Tibial artery (tissue), 4 donors: Measurements from ENCODE around the gene COX6B2.

ENCODE experiments used
- DNase-seq, 2 donors: peaks; one replicate each; pipeline ENCODE4 v3.0.0-alpha.2; 2019
- H3K27ac ChIP-seq, 2 donors: fragments of 200-600 bp; sonication (generic) in 1 of 2; 1 replicate in 1 of 2; 2 replicates in 1 of 2; pipeline ENCODE4 v1.5.1; 2018 to 2019; ENCODE audit warnings: mild to moderate bottlenecking in 1 of 2
- H3K27me3 ChIP-seq, 2 donors: fragments of 200-600 bp; sonication (generic) in 1 of 2; one replicate each; pipeline versions ENCODE4 v1.5.1 to v1.6.0; 2016 to 2019
- H3K36me3 ChIP-seq, 3 donors: fragments of 200-600 bp; sonication (generic) in 2 of 3; one replicate each; pipeline ENCODE4 v1.5.1; 2016 to 2019; ENCODE audit warnings: mild to moderate bottlenecking in 2 of 3
- H3K4me1 ChIP-seq, 4 donors: fragments of 200-600 bp; sonication (generic) in 2 of 4; 1 replicate in 3 of 4; 2 replicates in 1 of 4; pipeline ENCODE4 v1.5.1; 2016 to 2019
- H3K4me3 ChIP-seq, 2 donors: fragments of 200-600 bp; sonication (generic) in 1 of 2; 1 replicate in 1 of 2; 2 replicates in 1 of 2; pipeline ENCODE4 v1.5.1; 2018 to 2019; ENCODE audit warnings: mild to moderate bottlenecking in 2 of 2
- H3K9me3 ChIP-seq, 3 donors: fragments of 200-600 bp; sonication (generic) in 1 of 3; one replicate each; pipeline ENCODE4 v1.5.1; 2016 to 2019
- intact Hi-C: fragments of 100-400 bp; cut with DNase I; formaldehyde crosslinking; loops from one replicate; pipeline ENCODE4 v1.15.0; 2023; ENCODE audit warnings: low total_unique reads
- TF ChIP-seq, protein P1 (sequence below), 2 experiments: fragments of 200-600 bp in 1 of 2; fragments of 450-650 bp in 1 of 2; IDR thresholded peaks; one replicate each; pipeline ENCODE4 v1.5.1; 2017 to 2019; ENCODE audit warnings: antibody characterized with exemption in 2 of 2, mild to moderate bottlenecking in 1 of 2, moderate library complexity in 1 of 2

Gene COX6B2

DNA sequence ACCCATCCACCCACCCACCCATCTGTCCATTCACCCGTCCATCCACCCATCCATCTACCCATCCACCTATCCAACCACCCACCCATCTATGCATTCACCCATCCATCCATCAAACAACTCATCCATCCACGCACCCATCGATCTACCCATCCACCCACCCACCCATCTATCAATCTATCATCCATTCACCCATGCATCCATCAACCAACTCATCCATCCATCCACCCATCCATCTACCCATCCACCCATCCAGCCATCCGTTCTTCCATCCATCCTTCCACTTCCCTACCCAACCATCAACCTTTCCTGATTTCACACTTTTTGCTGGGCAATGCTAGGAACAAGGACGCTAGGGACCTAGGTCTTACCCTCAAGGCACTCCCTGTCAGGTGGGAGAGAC is 27.5 kb upstream of the COX6B2 start:
- peaks cover 0 to 9% of the 10 kb centered on the region in 2 donors for H3K27me3 ChIP-seq
- intact Hi-C loops: loop anchor here (5.0 kb wide), 1 partner anchor 80 kb away; no protein-coding TSS in a partner anchor
- peaks cover 0 to 24% (median 23%) of the 10 kb centered on the region in 4 donors for H3K4me1 ChIP-seq
- DNase-seq: no peak
- TF ChIP-seq, protein P1, sequence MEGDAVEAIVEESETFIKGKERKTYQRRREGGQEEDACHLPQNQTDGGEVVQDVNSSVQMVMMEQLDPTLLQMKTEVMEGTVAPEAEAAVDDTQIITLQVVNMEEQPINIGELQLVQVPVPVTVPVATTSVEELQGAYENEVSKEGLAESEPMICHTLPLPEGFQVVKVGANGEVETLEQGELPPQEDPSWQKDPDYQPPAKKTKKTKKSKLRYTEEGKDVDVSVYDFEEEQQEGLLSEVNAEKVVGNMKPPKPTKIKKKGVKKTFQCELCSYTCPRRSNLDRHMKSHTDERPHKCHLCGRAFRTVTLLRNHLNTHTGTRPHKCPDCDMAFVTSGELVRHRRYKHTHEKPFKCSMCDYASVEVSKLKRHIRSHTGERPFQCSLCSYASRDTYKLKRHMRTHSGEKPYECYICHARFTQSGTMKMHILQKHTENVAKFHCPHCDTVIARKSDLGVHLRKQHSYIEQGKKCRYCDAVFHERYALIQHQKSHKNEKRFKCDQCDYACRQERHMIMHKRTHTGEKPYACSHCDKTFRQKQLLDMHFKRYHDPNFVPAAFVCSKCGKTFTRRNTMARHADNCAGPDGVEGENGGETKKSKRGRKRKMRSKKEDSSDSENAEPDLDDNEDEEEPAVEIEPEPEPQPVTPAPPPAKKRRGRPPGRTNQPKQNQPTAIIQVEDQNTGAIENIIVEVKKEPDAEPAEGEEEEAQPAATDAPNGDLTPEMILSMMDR (IDR thresholded peaks at IDR 0.05): no peak
- peaks cover 0 to under 1% (median under 1%) of the 10 kb centered on the region in 3 donors for H3K36me3 ChIP-seq
- no peak overlapping the region for H3K4me3 ChIP-seq
- no peaks in the 10 kb centered on the region for H3K9me3 ChIP-seq
- H3K27ac ChIP-seq: no peak overlapping the region

DNA sequence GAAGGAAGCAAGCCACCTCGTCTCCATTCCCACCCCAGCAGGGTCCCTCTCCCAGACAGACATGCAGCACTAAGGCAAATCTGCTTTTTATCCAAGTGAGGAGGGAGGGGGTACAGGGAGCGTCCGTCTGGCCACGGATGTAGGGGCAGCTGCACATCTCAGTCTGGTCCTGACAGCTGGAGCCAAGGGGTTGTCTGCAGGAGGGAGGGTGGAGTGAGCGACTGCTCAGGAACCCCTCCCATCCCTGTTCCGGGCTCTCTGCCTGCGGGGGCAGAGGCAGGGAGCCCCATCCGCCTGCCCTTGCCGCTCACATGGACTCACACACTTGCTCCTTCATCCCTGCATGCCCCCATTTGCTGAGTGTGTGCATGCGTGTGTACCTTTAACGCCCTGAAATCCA is 24.7 kb upstream of the COX6B2 start:
- peaks cover 0 to 12% (median 11%) of the 10 kb centered on the region in 4 donors for H3K4me1 ChIP-seq
- no peak for DNase-seq

DNA sequence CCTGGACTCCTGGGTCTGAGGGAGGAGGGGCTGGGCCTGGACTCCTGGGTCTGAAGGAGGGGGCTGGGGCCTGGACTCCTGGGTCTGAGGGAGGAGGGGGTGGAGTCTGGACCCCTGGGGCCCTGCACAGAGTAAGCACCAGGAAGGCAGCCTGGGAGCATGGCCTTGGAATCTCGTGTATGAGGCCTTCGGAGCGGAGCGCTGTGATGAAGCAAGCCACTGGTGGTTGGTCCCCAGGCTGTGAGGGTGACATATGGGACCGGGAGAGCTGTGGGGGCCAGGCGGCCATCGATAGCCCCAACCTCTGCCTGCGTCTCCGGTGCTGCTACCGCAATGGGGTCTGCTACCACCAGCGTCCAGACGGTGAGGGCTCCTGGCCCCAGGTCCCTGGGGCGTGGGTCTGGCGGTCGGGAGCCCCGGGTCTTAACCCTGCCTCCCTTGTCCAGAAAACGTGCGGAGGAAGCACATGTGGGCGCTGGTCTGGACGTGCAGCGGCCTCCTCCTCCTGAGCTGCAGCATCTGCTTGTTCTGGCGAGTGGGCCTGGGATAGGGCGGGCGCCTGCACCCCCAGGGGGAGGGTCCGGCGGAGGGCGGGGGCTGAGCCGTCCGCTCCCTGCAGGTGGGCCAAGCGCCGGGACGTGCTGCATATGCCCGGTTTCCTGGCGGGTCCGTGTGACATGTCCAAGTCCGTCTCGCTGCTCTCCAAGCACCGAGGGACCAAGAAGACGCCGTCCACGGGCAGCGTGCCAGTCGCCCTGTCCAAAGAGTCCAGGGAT is 23.0 kb upstream of the COX6B2 start:
- Histone ChIP-seq H3K4me3 (no peak overlapping the region), H3K27ac (no peak overlapping the region), H3K9me3 (no peaks in the 10 kb centered on the region), H3K4me1 (peaks cover 0 to 11% (median 6%) of the 10 kb centered on the region in 4 donors), H3K27me3 (peaks cover 4 to 54% of the 10 kb centered on the region in 2 donors), H3K36me3 (no peaks in the 10 kb centered on the region)
- DNase-seq: no peak
- TF ChIP-seq, protein P1 (IDR thresholded peaks at IDR 0.05): no peak
- intact Hi-C loops: no loop called here

More for the DNA sequence above, 24.7 kb upstream of the COX6B2 start:
- H3K27me3 ChIP-seq: peaks cover 4 to 37% of the 10 kb centered on the region in 2 donors
- intact Hi-C loops: no loop called here
- no peak overlapping the region for H3K4me3 ChIP-seq
- H3K9me3 ChIP-seq: no peaks in the 10 kb centered on the region
- H3K27ac ChIP-seq: no peak overlapping the region
- TF ChIP-seq, protein P1 (IDR thresholded peaks at IDR 0.05): no peak
- H3K36me3 ChIP-seq: no peaks in the 10 kb centered on the region

DNA sequence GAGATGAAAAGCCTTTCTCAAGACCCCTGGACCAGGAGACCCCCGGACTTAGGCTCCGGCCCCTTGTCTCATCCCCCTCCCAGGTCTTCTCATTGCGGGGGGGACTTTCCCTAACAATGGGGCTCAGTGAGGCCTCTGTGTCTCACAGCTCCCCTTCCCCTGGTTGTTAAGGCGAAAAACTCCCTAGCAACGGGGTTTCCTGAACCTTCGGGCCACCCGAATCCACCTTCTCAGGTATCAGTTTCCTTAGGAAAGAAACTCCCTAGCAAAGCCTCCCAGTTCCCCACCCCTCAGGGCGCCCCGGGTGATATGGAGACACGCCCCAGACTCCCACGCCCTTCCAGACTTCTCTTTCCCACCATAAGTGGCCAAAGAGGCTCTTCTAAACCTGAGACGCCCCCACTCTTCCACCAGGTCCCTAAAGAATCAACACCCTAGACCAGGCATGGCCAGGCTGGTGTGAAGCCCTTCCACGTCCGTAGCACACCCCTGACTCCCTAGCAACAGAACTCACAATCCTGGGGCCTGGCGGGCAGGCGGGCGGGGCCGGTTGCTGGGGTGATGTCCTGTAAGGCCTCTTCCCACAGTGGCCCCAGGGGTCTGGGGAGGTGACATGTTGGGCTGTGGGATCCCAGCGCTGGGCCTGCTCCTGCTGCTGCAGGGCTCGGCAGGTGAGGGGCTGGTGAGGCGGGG is 21.9 kb upstream of the COX6B2 start, which contains the start of gene TMEM190:
Gene TMEM190 (plus strand): TSS at position 586 of the 693 bp plus-strand sequence. CDS start 28 bp downstream, at position 614.
- peaks cover 4 to 65% of the 10 kb centered on the region in 2 donors for H3K27me3 ChIP-seq
- peaks cover 0 to 11% (median 6%) of the 10 kb centered on the region in 4 donors for H3K4me1 ChIP-seq
- no peak within 1 kb of the TSS for H3K27ac ChIP-seq
- no peak for DNase-seq
- intact Hi-C loops: no loop called here
- TF ChIP-seq, protein P1 (IDR thresholded peaks at IDR 0.05): no peak
- H3K36me3 ChIP-seq: no peaks in the 10 kb centered on the region
- no peak within 1 kb of the TSS for H3K4me3 ChIP-seq
- no peaks in the 10 kb centered on the region for H3K9me3 ChIP-seq

DNA sequence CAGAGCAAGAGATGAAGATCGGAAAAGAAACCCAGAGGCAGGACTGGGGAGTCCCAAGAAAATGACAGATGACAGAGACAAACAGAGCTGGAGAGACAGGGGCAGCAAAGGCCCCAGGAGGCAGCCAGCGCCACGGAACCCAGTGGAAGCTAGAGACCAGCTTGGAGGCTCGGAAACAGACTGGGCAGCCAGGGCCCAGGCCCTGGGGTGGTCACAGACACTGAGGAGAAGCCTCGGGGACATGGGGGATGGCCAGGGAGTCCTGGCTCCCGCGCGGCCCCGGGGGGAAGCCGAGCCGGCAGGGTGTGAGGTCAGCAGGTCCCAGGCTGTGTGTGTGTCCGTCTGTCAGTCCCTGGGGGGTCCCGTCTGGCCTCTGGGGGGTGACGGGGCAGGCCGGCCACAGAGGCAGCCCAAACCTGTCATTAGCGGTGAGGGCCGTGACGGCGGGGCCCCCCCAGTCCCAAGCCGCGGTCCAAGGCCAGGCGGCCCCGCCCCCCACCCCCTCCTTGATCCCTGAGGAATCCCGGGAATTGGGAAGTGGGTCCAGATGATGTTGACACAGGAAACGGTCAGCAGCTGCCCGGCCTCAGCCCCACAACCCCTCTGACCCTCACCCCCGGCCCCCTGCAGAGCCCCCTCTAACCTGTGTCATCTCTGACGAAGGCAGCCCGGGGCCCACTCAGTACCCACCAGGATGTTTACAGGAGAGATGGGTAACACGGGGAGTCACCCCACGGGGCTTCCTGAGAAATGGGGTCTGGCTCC is 19.7 kb upstream of the COX6B2 start:
- Histone ChIP-seq H3K4me3 (no peak overlapping the region), H3K27ac (no peak overlapping the region), H3K9me3 (no peaks in the 10 kb centered on the region), H3K27me3 (peaks cover 4 to 87% of the 10 kb centered on the region in 2 donors), H3K36me3 (no peaks in the 10 kb centered on the region), H3K4me1 (peaks cover 0 to 25% (median 17%) of the 10 kb centered on the region in 4 donors)
- no peak for DNase-seq
- TF ChIP-seq, protein P1 (IDR thresholded peaks at IDR 0.05): no peak
- intact Hi-C loops: no loop called here
